ENCODE results near the gene CFAP206. TPM values are rescaled to one million over a fixed set of nuclear protein-coding genes. Genes with fewer than 3 reads are reported as not detected.
"Not testable (repeated sequence)": the region's sequence is repeated elsewhere in the genome, so short reads cannot be mapped to it uniquely, and the experiment has no call there.

Gene CFAP206
- total RNA-seq, 2 donors from 2014 or later: 0.26 to 0.39 TPM

GRCh38 chr6:87483929-87484328, 76.2 kb downstream of the CFAP206 start:
- Histone ChIP-seq H3K9me3 (no peaks in the 10 kb centered on the region), H3K4me3 (no peak overlapping the region), H3K4me1 (no peaks in the 10 kb centered on the region), H3K27me3 (no peaks in the 10 kb centered on the region), H3K36me3 (no peaks in the 10 kb centered on the region), H3K27ac (no peak overlapping the region)
- TF ChIP-seq, protein P1, sequence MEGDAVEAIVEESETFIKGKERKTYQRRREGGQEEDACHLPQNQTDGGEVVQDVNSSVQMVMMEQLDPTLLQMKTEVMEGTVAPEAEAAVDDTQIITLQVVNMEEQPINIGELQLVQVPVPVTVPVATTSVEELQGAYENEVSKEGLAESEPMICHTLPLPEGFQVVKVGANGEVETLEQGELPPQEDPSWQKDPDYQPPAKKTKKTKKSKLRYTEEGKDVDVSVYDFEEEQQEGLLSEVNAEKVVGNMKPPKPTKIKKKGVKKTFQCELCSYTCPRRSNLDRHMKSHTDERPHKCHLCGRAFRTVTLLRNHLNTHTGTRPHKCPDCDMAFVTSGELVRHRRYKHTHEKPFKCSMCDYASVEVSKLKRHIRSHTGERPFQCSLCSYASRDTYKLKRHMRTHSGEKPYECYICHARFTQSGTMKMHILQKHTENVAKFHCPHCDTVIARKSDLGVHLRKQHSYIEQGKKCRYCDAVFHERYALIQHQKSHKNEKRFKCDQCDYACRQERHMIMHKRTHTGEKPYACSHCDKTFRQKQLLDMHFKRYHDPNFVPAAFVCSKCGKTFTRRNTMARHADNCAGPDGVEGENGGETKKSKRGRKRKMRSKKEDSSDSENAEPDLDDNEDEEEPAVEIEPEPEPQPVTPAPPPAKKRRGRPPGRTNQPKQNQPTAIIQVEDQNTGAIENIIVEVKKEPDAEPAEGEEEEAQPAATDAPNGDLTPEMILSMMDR (IDR thresholded peaks at IDR 0.05): peak in 1 of 2 donors; percentile 34
- DNase-seq (ENCODE audit: low spot score): no peak

DNA sequence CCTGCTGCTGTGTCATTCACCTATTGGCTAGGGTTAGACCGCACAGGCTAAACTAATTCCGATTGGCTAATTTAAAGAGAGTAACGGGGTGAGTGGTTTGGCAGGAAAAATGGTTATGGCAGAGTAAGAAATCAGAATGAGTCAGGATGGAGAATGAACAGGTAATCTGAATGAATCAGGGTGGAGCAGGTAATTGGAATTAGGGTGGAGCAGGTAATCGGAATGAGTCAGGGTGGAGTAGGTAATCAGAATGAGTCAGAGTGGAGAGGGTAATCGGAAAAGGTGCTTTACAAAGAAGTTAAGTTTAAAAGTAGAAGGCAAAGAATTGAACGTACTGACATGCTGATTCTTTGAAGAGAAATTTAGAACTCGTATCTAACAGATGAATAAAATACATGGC, 76.7 kb downstream of the CFAP206 start:
- Histone ChIP-seq H3K27me3 (no peaks in the 10 kb centered on the region), H3K27ac (no peak overlapping the region), H3K4me3 (no peak overlapping the region), H3K4me1 (no peaks in the 10 kb centered on the region), H3K9me3 (no peaks in the 10 kb centered on the region), H3K36me3 (no peaks in the 10 kb centered on the region)
- no peak for DNase-seq (ENCODE audit: low spot score)
- TF ChIP-seq, protein P1 (IDR thresholded peaks at IDR 0.05): no peak

- TF ChIP-seq, protein P1 (IDR thresholded peaks at IDR 0.05): no peak
- Histone ChIP-seq H3K4me3 (no peak overlapping the region), H3K27ac (no peak overlapping the region), H3K27me3 (no peaks in the 10 kb centered on the region), H3K4me1 (no peaks in the 10 kb centered on the region), H3K36me3 (no peaks in the 10 kb centered on the region), H3K9me3 (no peaks in the 10 kb centered on the region)
- DNase-seq (ENCODE audit: low spot score): no peak
These were observed 79.8 kb downstream of the CFAP206 start for GRCh38 chr6:87487555-87487954.

DNA sequence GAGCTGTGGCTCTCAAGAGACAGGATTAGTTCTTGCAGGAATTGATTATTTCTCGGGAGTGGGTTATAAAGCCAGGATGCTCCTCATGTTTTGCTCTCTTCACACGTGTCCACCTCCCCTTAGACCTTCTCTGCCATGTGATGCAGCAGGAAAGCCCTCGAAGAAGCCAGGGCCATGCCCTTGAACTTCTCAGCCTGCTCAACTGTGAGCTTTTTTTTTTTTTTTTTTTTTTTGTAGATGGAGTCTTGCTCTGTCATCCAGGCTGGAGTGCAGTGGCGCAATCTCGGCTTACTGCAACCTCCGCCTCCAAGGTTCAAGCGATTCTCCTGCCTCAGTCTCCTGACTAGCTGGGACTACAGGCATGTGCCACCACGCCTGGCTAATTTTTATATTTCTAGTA, 81.6 kb downstream of the CFAP206 start:
- H3K27me3 ChIP-seq; H3K36me3 ChIP-seq; H3K4me1 ChIP-seq; DNase-seq (ENCODE audit: low spot score); H3K4me3 ChIP-seq; H3K27ac ChIP-seq; H3K9me3 ChIP-seq: not testable (repeated sequence)

- TF ChIP-seq, protein P1 (IDR thresholded peaks at IDR 0.05): no peak
- H3K27me3 ChIP-seq: no peaks in the 10 kb centered on the region
These were observed 87.1 kb downstream of the CFAP206 start for GRCh38 chr6:87494761-87495422.

DNA sequence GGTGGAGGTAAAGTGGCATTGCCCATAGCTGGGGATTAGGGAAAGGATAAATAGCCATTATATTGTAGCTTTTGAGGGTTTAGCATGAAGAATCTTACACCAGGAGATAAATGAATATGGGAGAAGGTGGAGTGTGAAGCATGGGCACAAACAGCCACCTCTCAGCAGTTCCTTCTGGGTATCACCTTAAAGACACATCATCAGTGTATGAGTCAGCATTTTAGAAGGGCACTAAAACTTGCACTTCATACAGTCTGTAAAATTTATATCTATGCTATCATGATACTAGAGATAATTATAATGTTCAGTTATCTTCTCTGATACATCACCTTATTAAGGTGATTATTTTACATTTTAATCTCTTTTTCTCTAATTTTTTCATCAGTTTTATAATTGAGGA, 90.3 kb downstream of the CFAP206 start:
- Histone ChIP-seq H3K36me3 (peaks cover 17% of the 10 kb centered on the region), H3K27ac (no peak overlapping the region), H3K4me1 (no peaks in the 10 kb centered on the region), H3K27me3 (no peaks in the 10 kb centered on the region), H3K4me3 (no peak overlapping the region), H3K9me3 (no peaks in the 10 kb centered on the region)
- TF ChIP-seq, protein P1 (IDR thresholded peaks at IDR 0.05): no peak
- no peak for DNase-seq (ENCODE audit: low spot score)

More at GRCh38 chr6:87494761-87495422, 87.1 kb downstream of the CFAP206 start:
- no peaks in the 10 kb centered on the region for H3K36me3 ChIP-seq
- no peak for DNase-seq (ENCODE audit: low spot score)
- H3K4me3 ChIP-seq: no peak overlapping the region
- no peaks in the 10 kb centered on the region for H3K4me1 ChIP-seq
- H3K27ac ChIP-seq: no peak overlapping the region
- H3K9me3 ChIP-seq: no peaks in the 10 kb centered on the region

Measured in right atrium auricular region (tissue), 2 donors.